Left lung (tissue), 10 donors: ENCODE results near the gene MYO5A. TPM values are rescaled to one million over a fixed set of nuclear protein-coding genes. Genes with fewer than 3 reads are reported as not detected.

Experiments used
- ATAC-seq: fragments of 200-7000 bp; cut with Tn5 transposase; one replicate; pipeline ENCODE4 v1.9.1; 2020; ENCODE audit warnings: moderate library complexity
- DNase-seq, 4 donors: peaks; one replicate each; pipeline ENCODE4 v3.0.0-alpha.2; 2013 to 2020
- H3K27ac ChIP-seq, 2 donors: fragments of 200-600 bp; sonication (generic) in 1 of 2; one replicate each; pipeline versions ENCODE4 v1.5.0 to v1.8.0; 2020 to 2021
- H3K27me3 ChIP-seq, 2 donors: fragments of 200-600 bp; sonication (generic) in 1 of 2; one replicate each; pipeline versions ENCODE4 v1.5.0 to v1.8.0; 2020 to 2021
- H3K36me3 ChIP-seq, 2 donors: fragments of 200-600 bp; sonication (generic) in 1 of 2; one replicate each; pipeline versions ENCODE4 v1.5.0 to v1.8.0; 2020 to 2021
- H3K4me1 ChIP-seq, 2 donors: fragments of 200-600 bp; one replicate each; pipeline ENCODE4 v1.8.0; 2021
- H3K4me3 ChIP-seq, 2 donors: fragments of 200-600 bp; sonication (generic) in 1 of 2; one replicate each; pipeline versions ENCODE4 v1.5.0 to v1.8.0; 2020 to 2021; ENCODE audit warnings: mild to moderate bottlenecking in 1 of 2
- H3K9me3 ChIP-seq, 2 donors: fragments of 200-600 bp; sonication (generic) in 1 of 2; one replicate each; pipeline versions ENCODE4 v1.5.0 to v1.8.0; 2020 to 2021
- CTCF ChIP-seq, 2 donors: fragments of 200-600 bp; sonication (generic) in 1 of 2; IDR thresholded peaks; one replicate each; pipeline versions ENCODE4 v1.5.0 to v1.8.0; 2021; ENCODE audit warnings: antibody characterized with exemption in 2 of 2
- intact Hi-C, 2 donors: fragments of 100-400 bp; cut with DNase I; formaldehyde crosslinking; loops; one replicate each; pipeline versions ENCODE4 v1.11.2 to v1.14.2; 2022
- polyA plus RNA-seq, 6 donors: library from polyadenylated mRNA; unstranded; fragments of 120-200 nt; gene quantifications; one replicate each; pipeline ENCODE4 v1.2.1, GENCODE V29; 2013; ENCODE audit not compliant: insufficient read length in 6 of 6
- total RNA-seq, 2 donors: library from RNA; stranded (reverse); fragmentation: NEBNext Ultra II Directional; extraction: Animal tissue kit (Norgen Biotek cat#: 25700); gene quantifications; one replicate each; pipeline ENCODE4 v1.2.1, GENCODE V29; 2021
- donor health status: DM: no; HTN: yes; CAD: no.
- donor health status: DM: no; HTN: no; CAD: no.

Gene MYO5A
- total and polyA plus RNA-seq, 8 donors = 21.8 to 46.3 (median 34.3) TPM

GRCh38 chr15:52505151-52505550 is 23.5 kb downstream of the MYO5A start:
- intact Hi-C loops = no loop called here
- ATAC-seq = no peak
- no peaks in the 10 kb centered on the region for H3K36me3 ChIP-seq
- H3K4me1 ChIP-seq = peaks cover 0 to 17% of the 10 kb centered on the region in 2 donors
- H3K27me3 ChIP-seq = no peaks in the 10 kb centered on the region
- no peak for TF ChIP-seq CTCF (IDR thresholded peaks at IDR 0.05)
- H3K27ac ChIP-seq = no peak overlapping the region
- H3K9me3 ChIP-seq = no peaks in the 10 kb centered on the region
- DNase-seq = no peak
- H3K4me3 ChIP-seq = no peak overlapping the region

- peaks cover 0 to 17% of the 10 kb centered on the region in 2 donors for H3K4me1 ChIP-seq
- no peak overlapping the region for H3K4me3 ChIP-seq
- ATAC-seq (peak; percentile 25), DNase-seq (no peak)
- H3K36me3 ChIP-seq = no peaks in the 10 kb centered on the region
- no peaks in the 10 kb centered on the region for H3K9me3 ChIP-seq
- no peak for TF ChIP-seq CTCF (IDR thresholded peaks at IDR 0.05)
- intact Hi-C loops = no loop called here
- no peaks in the 10 kb centered on the region for H3K27me3 ChIP-seq
- no peak overlapping the region for H3K27ac ChIP-seq
Measured at GRCh38 chr15:52503788-52504496, 24.7 kb downstream of the MYO5A start.

DNA sequence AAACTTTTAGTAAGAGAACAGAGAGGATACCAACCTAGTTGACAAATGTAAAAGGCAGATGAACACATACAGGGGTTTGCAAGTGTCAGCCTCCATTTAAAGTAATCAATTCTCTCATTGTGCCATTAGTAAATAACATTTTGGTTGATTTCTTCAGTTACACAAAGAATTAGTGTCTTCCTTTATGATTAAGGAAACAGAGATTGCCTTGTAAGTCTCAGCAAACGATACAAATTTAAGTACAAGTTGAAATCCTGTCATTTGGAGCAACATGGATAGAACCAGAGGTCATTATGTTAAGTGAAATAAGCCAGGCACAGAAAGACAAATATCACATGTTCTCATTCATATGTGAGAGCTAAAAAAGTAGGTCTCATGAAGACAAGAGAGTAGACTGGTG is 26.1 kb downstream of the MYO5A start:
- Histone ChIP-seq H3K36me3 (no peaks in the 10 kb centered on the region), H3K27ac (no peak overlapping the region), H3K27me3 (no peaks in the 10 kb centered on the region), H3K9me3 (no peaks in the 10 kb centered on the region), H3K4me1 (peaks cover 0 to 17% of the 10 kb centered on the region in 2 donors), H3K4me3 (no peak overlapping the region)
- TF ChIP-seq CTCF (IDR thresholded peaks at IDR 0.05) = no peak
- DNase-seq (no peak), ATAC-seq (no peak)
- intact Hi-C loops = no loop called here

DNA sequence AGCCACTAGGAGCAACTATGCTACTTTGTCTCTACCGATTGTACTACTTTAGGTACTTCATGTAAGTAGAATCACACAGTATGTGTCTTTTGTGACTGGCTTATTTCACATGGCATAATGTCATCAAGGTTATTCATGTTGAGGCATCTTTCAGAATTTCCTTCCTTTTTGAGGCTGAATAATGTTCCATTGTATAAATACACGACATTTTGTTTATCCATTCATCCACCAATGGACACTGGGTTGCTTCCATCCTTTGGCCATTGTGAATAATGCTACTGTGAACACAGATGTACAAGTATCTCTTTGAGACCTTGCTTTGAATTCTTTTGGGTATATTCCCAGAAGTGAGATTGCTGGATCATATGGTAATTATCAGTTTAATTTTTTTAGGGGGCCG is 29.2 kb downstream of the MYO5A start:
- H3K27me3 ChIP-seq = no peaks in the 10 kb centered on the region
- H3K36me3 ChIP-seq = no peaks in the 10 kb centered on the region
- H3K9me3 ChIP-seq = no peaks in the 10 kb centered on the region
- intact Hi-C loops = no loop called here
- H3K27ac ChIP-seq = no peak overlapping the region
- H3K4me3 ChIP-seq = no peak overlapping the region
- DNase-seq (no peak), ATAC-seq (no peak)
- TF ChIP-seq CTCF (IDR thresholded peaks at IDR 0.05) = no peak
- H3K4me1 ChIP-seq = peaks cover 0 to 21% of the 10 kb centered on the region in 2 donors

DNA sequence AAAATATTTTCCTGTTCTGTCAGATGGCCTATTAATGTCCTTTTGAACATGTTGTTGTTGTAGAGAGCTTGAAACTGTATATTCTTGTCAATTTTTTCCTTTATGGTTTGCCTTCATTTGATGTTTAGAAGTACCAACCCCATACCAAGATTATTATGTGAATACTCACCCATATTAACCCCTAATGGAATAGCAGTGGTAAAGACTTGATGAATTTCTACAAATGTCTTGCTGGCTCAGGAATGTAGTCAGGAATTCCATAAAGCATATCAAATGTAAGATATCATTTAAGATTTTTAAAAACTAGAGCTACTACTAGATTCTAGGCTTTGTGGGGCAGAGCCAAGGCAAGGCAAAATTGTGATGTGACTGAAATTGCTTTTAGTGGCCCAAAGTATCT is 30.0 kb downstream of the MYO5A start:
- intact Hi-C loops = no loop called here
- TF ChIP-seq CTCF (IDR thresholded peaks at IDR 0.05) = no peak
- Histone ChIP-seq H3K4me3 (no peak overlapping the region), H3K4me1 (peaks cover 0 to 14% of the 10 kb centered on the region in 2 donors), H3K9me3 (no peaks in the 10 kb centered on the region), H3K27ac (no peak overlapping the region), H3K27me3 (no peaks in the 10 kb centered on the region), H3K36me3 (no peaks in the 10 kb centered on the region)
- ATAC-seq = no peak
- no peak for DNase-seq
